HepG2 (cell line): Measurements from ENCODE around the gene COMMD9.
"Not testable (repeated sequence)": the region's sequence is repeated elsewhere in the genome, so short reads cannot be mapped to it uniquely, and the experiment has no call there.

Experiments
- FOSL1 ChIP-seq: sonication (generic); formaldehyde crosslinking; IDR thresholded peaks from 2 replicates; pipeline ENCODE4 v1.9.0; 2021; ENCODE audit warnings: missing genetic modification reagents, borderline replicate concordance
- NFRKB ChIP-seq: fragments of 450-650 bp; IDR thresholded peaks from 2 replicates; pipeline ENCODE4 v1.6.1; 2017
- NR3C1 ChIP-seq: sonication (generic); formaldehyde crosslinking; IDR thresholded peaks from 2 replicates; pipeline ENCODE4 v1.4.0; 2020; ENCODE audit warnings: missing genetic modification reagents
- ZNF407 ChIP-seq: sonication (generic); formaldehyde crosslinking; IDR thresholded peaks from one replicate; pipeline ENCODE4 v1.5.1; 2020; ENCODE audit warnings: mild to moderate bottlenecking, missing genetic modification reagents; ENCODE audit errors: not compliant biosample characterization
- TF ChIP-seq, protein P1 (sequence below): IDR thresholded peaks from 2 replicates; pipeline ENCODE4 v1.6.1; 2016; ENCODE audit warnings: low read depth, missing genetic modification reagents, missing compliant biosample characterization
- TF ChIP-seq, protein P2 (sequence below): sonication (generic); formaldehyde crosslinking; IDR thresholded peaks from 2 replicates; pipeline ENCODE4 v1.5.0; 2020; ENCODE audit warnings: mild to moderate bottlenecking, missing genetic modification reagents

DNA sequence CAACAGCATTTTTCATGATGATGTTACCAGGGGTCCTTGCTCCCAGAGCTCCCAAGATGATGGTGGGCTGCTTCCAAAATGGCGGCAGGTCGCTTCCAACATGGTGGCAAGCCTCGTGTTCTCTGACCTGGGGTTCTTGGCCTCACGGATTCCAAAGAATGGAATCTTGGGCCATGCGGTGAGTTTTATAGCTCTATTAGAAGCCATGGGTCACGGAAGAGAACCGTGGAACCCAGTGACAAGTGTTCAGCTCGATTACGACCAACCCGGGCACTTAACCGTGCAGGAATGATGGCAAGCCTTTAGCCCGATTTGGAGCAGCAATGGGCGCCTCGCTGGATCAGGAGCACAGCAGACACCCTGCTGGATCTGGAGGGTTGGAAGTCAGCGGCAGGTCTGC, 35.7 kb upstream of the COMMD9 start:
- TF ChIP-seq NR3C1 (CRISPR knock-in tag); ZNF407 (CRISPR knock-in tag); FOSL1 (CRISPR knock-in tag); NFRKB: not testable (repeated sequence)
- TF ChIP-seq, protein P1, sequence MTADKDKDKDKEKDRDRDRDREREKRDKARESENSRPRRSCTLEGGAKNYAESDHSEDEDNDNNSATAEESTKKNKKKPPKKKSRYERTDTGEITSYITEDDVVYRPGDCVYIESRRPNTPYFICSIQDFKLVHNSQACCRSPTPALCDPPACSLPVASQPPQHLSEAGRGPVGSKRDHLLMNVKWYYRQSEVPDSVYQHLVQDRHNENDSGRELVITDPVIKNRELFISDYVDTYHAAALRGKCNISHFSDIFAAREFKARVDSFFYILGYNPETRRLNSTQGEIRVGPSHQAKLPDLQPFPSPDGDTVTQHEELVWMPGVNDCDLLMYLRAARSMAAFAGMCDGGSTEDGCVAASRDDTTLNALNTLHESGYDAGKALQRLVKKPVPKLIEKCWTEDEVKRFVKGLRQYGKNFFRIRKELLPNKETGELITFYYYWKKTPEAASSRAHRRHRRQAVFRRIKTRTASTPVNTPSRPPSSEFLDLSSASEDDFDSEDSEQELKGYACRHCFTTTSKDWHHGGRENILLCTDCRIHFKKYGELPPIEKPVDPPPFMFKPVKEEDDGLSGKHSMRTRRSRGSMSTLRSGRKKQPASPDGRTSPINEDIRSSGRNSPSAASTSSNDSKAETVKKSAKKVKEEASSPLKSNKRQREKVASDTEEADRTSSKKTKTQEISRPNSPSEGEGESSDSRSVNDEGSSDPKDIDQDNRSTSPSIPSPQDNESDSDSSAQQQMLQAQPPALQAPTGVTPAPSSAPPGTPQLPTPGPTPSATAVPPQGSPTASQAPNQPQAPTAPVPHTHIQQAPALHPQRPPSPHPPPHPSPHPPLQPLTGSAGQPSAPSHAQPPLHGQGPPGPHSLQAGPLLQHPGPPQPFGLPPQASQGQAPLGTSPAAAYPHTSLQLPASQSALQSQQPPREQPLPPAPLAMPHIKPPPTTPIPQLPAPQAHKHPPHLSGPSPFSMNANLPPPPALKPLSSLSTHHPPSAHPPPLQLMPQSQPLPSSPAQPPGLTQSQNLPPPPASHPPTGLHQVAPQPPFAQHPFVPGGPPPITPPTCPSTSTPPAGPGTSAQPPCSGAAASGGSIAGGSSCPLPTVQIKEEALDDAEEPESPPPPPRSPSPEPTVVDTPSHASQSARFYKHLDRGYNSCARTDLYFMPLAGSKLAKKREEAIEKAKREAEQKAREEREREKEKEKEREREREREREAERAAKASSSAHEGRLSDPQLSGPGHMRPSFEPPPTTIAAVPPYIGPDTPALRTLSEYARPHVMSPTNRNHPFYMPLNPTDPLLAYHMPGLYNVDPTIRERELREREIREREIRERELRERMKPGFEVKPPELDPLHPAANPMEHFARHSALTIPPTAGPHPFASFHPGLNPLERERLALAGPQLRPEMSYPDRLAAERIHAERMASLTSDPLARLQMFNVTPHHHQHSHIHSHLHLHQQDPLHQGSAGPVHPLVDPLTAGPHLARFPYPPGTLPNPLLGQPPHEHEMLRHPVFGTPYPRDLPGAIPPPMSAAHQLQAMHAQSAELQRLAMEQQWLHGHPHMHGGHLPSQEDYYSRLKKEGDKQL (CRISPR knock-in tag), result not testable (repeated sequence)
- TF ChIP-seq, protein P2, sequence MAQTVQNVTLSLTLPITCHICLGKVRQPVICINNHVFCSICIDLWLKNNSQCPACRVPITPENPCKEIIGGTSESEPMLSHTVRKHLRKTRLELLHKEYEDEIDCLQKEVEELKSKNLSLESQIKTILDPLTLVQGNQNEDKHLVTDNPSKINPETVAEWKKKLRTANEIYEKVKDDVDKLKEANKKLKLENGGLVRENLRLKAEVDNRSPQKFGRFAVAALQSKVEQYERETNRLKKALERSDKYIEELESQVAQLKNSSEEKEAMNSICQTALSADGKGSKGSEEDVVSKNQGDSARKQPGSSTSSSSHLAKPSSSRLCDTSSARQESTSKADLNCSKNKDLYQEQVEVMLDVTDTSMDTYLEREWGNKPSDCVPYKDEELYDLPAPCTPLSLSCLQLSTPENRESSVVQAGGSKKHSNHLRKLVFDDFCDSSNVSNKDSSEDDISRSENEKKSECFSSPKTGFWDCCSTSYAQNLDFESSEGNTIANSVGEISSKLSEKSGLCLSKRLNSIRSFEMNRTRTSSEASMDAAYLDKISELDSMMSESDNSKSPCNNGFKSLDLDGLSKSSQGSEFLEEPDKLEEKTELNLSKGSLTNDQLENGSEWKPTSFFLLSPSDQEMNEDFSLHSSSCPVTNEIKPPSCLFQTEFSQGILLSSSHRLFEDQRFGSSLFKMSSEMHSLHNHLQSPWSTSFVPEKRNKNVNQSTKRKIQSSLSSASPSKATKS (CRISPR knock-in tag), result not testable (repeated sequence)
